GM12878 (cell line): ENCODE data around the gene RTP5. TPM values are rescaled to one million over a fixed set of nuclear protein-coding genes. Genes with fewer than 3 reads are reported as not detected.

Experiments
- ATAC-seq: fragments of 200-7000 bp; cut with Tn5 transposase; 3 replicates; pipeline ENCODE4 v1.9.1; 2020; ENCODE audit warnings: mild to moderate bottlenecking, moderate library complexity
- Bru-seq: library from RNA; stranded (reverse); fragments of 400-500 nt; gene quantifications from one replicate; lab custom pipeline; 2021; lab: Mats Ljungman, UMichigan
- BruChase-seq, 2 experiments: library from RNA; stranded (reverse); fragments of 400-500 nt; gene quantifications; one replicate each; lab custom pipeline; 2021; lab: Mats Ljungman, UMichigan
- BruUV-seq: library from RNA; stranded (reverse); fragments of 400-500 nt; replicated peaks from 2 replicates; lab custom pipeline; 2021; lab: Mats Ljungman, UMichigan
- CTCF ChIA-PET: fragments of 300-600 bp; sonication (Branson Sonifier 250); formaldehyde crosslinking; extraction: SDS; loops from one replicate; lab custom pipeline; 2021; ENCODE audit warnings: inconsistent platforms; lab: Yijun Ruan, JAX
- POLR2A ChIA-PET: fragments of 350-600 bp; formaldehyde crosslinking; extraction: SDS; loops from one replicate; lab custom pipeline; 2021; ENCODE audit warnings: inconsistent platforms; lab: Charles Lee
- RAD21 ChIA-PET: fragments of 300-600 bp; sonication (Branson Sonifier 250); formaldehyde crosslinking; loops from one replicate; lab custom pipeline; 2023; ENCODE audit warnings: antibody characterized with exemption; ENCODE audit not compliant: unreplicated experiment; lab: Charles Lee
- SMC1A ChIA-PET: fragments of 300-600 bp; sonication (Branson Sonifier 250); formaldehyde crosslinking; loops from one replicate; lab custom pipeline; 2023; ENCODE audit not compliant: unreplicated experiment, uncharacterized antibody; lab: Charles Lee
- DNase-seq: peaks from one replicate; pipeline ENCODE4 v3.0.0-alpha.2; 2011; ENCODE audit warnings: low read depth, low spot score
- FAIRE-seq: peaks from 3 replicates; lab custom pipeline; 2011; peaks lifted over from hg19 to GRCh38; lab: Jason Lieb, UNC
- H2AFZ ChIP-seq: 2 replicates; pipeline ENCODE4 v1.6.0; 2011; ENCODE audit warnings: low read depth, low read length, control low read depth; ENCODE audit not compliant: control insufficient read depth
- H3K27ac ChIP-seq: 2 replicates; pipeline ENCODE4 v1.5.1; 2011; ENCODE audit warnings: control low read depth; ENCODE audit not compliant: control insufficient read depth, insufficient read depth
- H3K27me3 ChIP-seq, 2 experiments: replicated peaks in 1 of 2; 2 replicates each; pipeline versions ENCODE4 v1.6.0 to v1.6.1; 2011; ENCODE audit warnings: low read length in 1 of 2; ENCODE audit not compliant: control insufficient read depth in 2 of 2, insufficient read depth in 2 of 2
- H3K36me3 ChIP-seq, 2 experiments: 2 replicates each; pipeline ENCODE4 v1.5.1; 2011; ENCODE audit warnings: low read length in 1 of 2; ENCODE audit not compliant: control insufficient read depth in 2 of 2, insufficient read depth in 2 of 2
- H3K4me1 ChIP-seq: 2 replicates; pipeline ENCODE4 v1.6.1; 2011; ENCODE audit warnings: mild to moderate bottlenecking, low read length, moderate library complexity, mixed read lengths; ENCODE audit not compliant: control insufficient read depth, insufficient read depth
- H3K4me2 ChIP-seq: 2 replicates; pipeline ENCODE4 v1.6.0; 2011; ENCODE audit warnings: control low read depth; ENCODE audit not compliant: control insufficient read depth, insufficient read depth
- H3K4me3 ChIP-seq: fragments of 200-600 bp; sonication (generic); 2 replicates; pipeline ENCODE4 v1.5.1; 2016
- H3K79me2 ChIP-seq: 2 replicates; pipeline ENCODE4 v1.6.0; 2011; ENCODE audit warnings: low read length; ENCODE audit not compliant: control insufficient read depth, insufficient read depth
- H3K9ac ChIP-seq: 2 replicates; pipeline ENCODE4 v1.8.0; 2011; ENCODE audit warnings: low read length, control low read depth, mixed read lengths; ENCODE audit not compliant: control insufficient read depth, insufficient read depth
- H3K9me3 ChIP-seq: replicated peaks from 3 replicates; pipeline ENCODE4 v1.5.1; 2011; ENCODE audit warnings: mild to moderate bottlenecking, low read length; ENCODE audit not compliant: control insufficient read depth, insufficient read depth
- H4K20me1 ChIP-seq: 2 replicates; pipeline ENCODE4 v1.6.0; 2011; ENCODE audit not compliant: control insufficient read depth, insufficient read depth
- BHLHE40 ChIP-seq, 2 experiments: fragments of 450-650 bp in 1 of 2; IDR thresholded peaks; 2 replicates each; pipeline ENCODE4 v1.6.1; 2011 to 2017; ENCODE audit warnings: low read depth in 2 of 2, borderline replicate concordance in 1 of 2, improper control_type of control experiment in 1 of 2, low read length in 1 of 2, mild to moderate bottlenecking in 1 of 2
- E2F8 ChIP-seq: fragments of 450-650 bp; IDR thresholded peaks from 2 replicates; pipeline ENCODE4 v1.6.1; 2018; ENCODE audit warnings: mild to moderate bottlenecking, low read depth, moderate library complexity; ENCODE audit not compliant: partially characterized antibody
- GABPA ChIP-seq: IDR thresholded peaks from 2 replicates; pipeline ENCODE4 v1.6.1; 2014; ENCODE audit warnings: antibody characterized with exemption, low read depth, mild to moderate bottlenecking, inconsistent platforms
- JUND ChIP-seq: IDR thresholded peaks from 2 replicates; pipeline ENCODE4 v1.6.1; 2012; ENCODE audit warnings: low read depth, mild to moderate bottlenecking, low read length, improper control_type of control experiment, moderate library complexity
- KAT2A ChIP-seq: conservative IDR thresholded peaks from 2 replicates; pipeline ENCODE4 v1.6.1; 2011; ENCODE audit warnings: low read depth, low read length; ENCODE audit not compliant: control insufficient read depth
- MEF2B ChIP-seq: fragments of 450-650 bp; IDR thresholded peaks from 2 replicates; pipeline ENCODE4 v1.6.1; 2018; ENCODE audit warnings: mild to moderate bottlenecking, moderate library complexity; ENCODE audit not compliant: partially characterized antibody, poor library complexity, severe bottlenecking
- SMARCA5 ChIP-seq: fragments of 450-650 bp; IDR thresholded peaks from 2 replicates; pipeline ENCODE4 v1.6.1; 2017; ENCODE audit warnings: mild to moderate bottlenecking
- SUZ12 ChIP-seq: fragments of 200-600 bp; sonication (generic); IDR thresholded peaks from one replicate; pipeline ENCODE4 v1.6.1; 2018; ENCODE audit warnings: antibody characterized with exemption, mild to moderate bottlenecking; ENCODE audit not compliant: unreplicated experiment
- TBL1XR1 ChIP-seq: IDR thresholded peaks from 2 replicates; pipeline ENCODE4 v1.6.1; 2012; ENCODE audit warnings: low read depth, low read length, improper control_type of control experiment
- TCF3 ChIP-seq: IDR thresholded peaks from 2 replicates; pipeline ENCODE4 v1.6.1; 2012; ENCODE audit warnings: low read depth, mild to moderate bottlenecking, low read length, borderline replicate concordance; ENCODE audit not compliant: insufficient read depth
- WGBS: methylation state at CpG from one replicate; pipeline ENCODE4 v1.1.6; 2016; ENCODE audit warnings: low lambda C conversion rate; ENCODE audit not compliant: insufficient replicate concordance, insufficient coverage; ENCODE audit errors: missing lambda C conversion rate; 5-methylcytosine and 5-hydroxymethylcytosine counted together
- in situ Hi-C: fragments of 300-500 bp; cut with MboI; formaldehyde crosslinking; loops from 9 replicates; pipeline ENCODE4 v1.14.3; 2018; ENCODE audit warnings: mixed read lengths
- intact Hi-C: fragments of 100-400 bp; cut with micrococcal nuclease; formaldehyde crosslinking; loops from one replicate; pipeline ENCODE4 v1.14.2; 2022; ENCODE audit not compliant: unreplicated experiment
- long read RNA-seq, 2 experiments: library from polyadenylated mRNA; unstranded; transcript quantifications; one replicate each; pipeline ENCODE4 v2.0.0, GENCODE V29; 2019 to 2020
- polyA minus RNA-seq, 3 experiments: library from RNA; depleted of rRNA, polyadenylated mRNA; stranded (reverse); fragments of >200 nt; gene quantifications; 2 replicates each; pipeline ENCODE4 v1.2.3, GENCODE V29; 2011
- polyA plus RNA-seq, 11 experiments: library from polyadenylated mRNA; depleted of rRNA in 4 of 11; unstranded in 6 of 11; stranded (reverse) in 5 of 11; fragments of >200 nt; fragmentation: Nextera tagmentation in 4 of 11; fragmentation: Illumina TruSeq in 1 of 11; extraction: Ambion mirVana in 4 of 11; extraction: Trizol in 1 of 11; gene quantifications; 1 replicate in 1 of 11; 2 replicates in 10 of 11; pipeline versions ENCODE4 v1.2.1 to v1.2.3, GENCODE V29; 2011 to 2016; ENCODE audit warnings: inconsistent platforms in 2 of 11, missing spikeins in 2 of 11, low read depth in 1 of 11
- total RNA-seq, 4 experiments: library from RNA; depleted of rRNA in 3 of 4; stranded (reverse); fragments of >200 nt in 3 of 4; fragmentation: Illumina TruSeq in 1 of 4; extraction: Trizol in 1 of 4; gene quantifications; 2 replicates each; pipeline versions ENCODE4 v1.2.1 to v1.2.3, GENCODE V29; 2013 to 2021
- TF ChIP-seq, protein P1 (sequence below): IDR thresholded peaks from 2 replicates; pipeline ENCODE4 v1.6.1; 2011; ENCODE audit warnings: low read depth, mild to moderate bottlenecking, low read length, moderate library complexity, borderline replicate concordance; ENCODE audit errors: extremely low read depth

The RTP5 gene
- total RNA-seq (2013; cell fraction: nucleolus; rRNA removed): not detected in 2 replicates
- total RNA-seq (2014; rRNA removed) (not detected in 2 replicates), total RNA-seq (2014; rRNA removed; fragmentation: Illumina TruSeq; extraction: Trizol) (not detected in 2 replicates), total RNA-seq (2021) (not detected in 2 replicates), polyA plus RNA-seq (2011; rRNA removed) (not detected in 2 replicates), polyA plus RNA-seq (2014; fragmentation: Illumina TruSeq; extraction: Trizol) (not detected in 2 replicates), polyA plus RNA-seq (2014; fragmentation: Nextera tagmentation; extraction: Ambion mirVana) (not detected), polyA plus RNA-seq (2014; rRNA removed) (0.05 TPM in 1 of 2 replicates, not detected in the other), polyA plus RNA-seq (2016; fragmentation: Nextera tagmentation; extraction: Ambion mirVana) (not detected), polyA minus RNA-seq (2011; rRNA and poly(A)+ RNA removed) (not detected in 2 replicates), Bru-seq, nascent RNA (percentile 22 among the genes with signal in this experiment), BruChase-seq, experiment 1, labeled RNA remaining after a 6-hour chase (percentile 14 among the genes with signal in this experiment), BruChase-seq, experiment 2, labeled RNA remaining after a 2-hour chase (not detected)
- not detected for polyA plus RNA-seq (2011; ENCODE audit: low read depth)
- not detected in 2 replicates for polyA plus RNA-seq (2011; cell fraction: cytosol; rRNA removed)
- polyA plus RNA-seq (2011; cell fraction: nucleus; rRNA removed): 0.07 and 0.09 TPM in 2 replicates
- 0.15 and 0.17 TPM in 2 replicates for polyA plus RNA-seq (2012)
- polyA minus RNA-seq (2011; cell fraction: cytosol; rRNA and poly(A)+ RNA removed): not detected in 2 replicates
- polyA minus RNA-seq (2011; cell fraction: nucleus; rRNA and poly(A)+ RNA removed): not detected in 2 replicates
- long read RNA-seq, experiment 1: 0 reads
- long read RNA-seq, experiment 2: 0 reads

DNA sequence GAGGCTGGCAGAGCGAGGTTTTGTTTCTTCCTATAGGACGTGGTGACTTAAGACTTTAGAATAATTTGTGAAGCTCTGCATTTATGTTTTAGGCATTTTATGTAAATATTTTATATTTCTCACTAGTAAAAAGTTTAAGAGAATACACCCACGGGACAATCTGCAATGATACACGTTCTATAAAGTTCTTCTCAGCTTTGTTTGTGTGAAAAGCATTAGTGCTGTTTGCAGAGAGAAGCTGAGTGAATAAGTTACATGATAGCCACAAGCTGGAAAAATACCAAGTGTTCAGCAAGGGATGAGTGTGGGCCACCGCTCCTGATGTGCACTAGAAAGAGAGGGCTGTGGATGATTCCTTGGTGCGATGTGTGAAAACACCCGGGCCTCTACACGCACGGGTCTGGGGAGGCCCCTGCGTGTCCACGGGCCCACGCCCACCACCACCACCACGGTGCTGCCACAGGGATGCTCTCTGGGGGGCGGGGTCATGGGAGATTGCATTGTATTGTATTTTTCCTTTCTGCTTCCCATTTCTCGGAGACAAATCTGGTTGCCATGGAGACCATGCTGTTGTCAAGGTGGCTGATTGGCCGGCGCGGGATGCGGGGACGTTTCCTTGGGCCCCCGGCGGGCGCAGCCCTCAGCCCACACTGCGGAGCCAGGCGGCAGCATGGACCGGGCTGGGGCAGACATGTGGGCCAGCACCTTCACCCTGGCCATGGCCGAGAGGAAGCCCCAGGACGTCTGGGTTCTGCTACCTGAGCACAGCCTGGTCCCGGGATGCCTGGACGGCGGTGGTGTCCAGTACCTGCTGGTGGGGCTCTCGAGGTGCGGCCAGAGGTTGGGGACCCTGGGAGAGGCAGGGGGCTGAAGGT is at the start of gene RTP5:
Gene RTP5, plus strand, starts transcription at position 643 of the 875 bp plus-strand sequence. Its CDS starts 28 bp downstream, at position 671.
- ChIA-PET SMC1A (interaction anchor here (0.6 to 1.8 kb wide), 6 partner anchors 10 to 135 kb away, joined by 3 to 6 read pairs (median 4); partner anchors contain the start of gene D2HGDH), CTCF (interaction anchor here (0.6 to 3.5 kb wide), 5 partner anchors 9 to 168 kb away, joined by 3 to 21 read pairs (median 5); partner anchors contain the start of genes D2HGDH and ING5), RAD21 (interaction anchor here (0.9 to 2.1 kb wide), 3 partner anchors 9 to 168 kb away, joined by 3 to 5 read pairs (median 3); partner anchors contain the start of gene ING5), POLR2A (interaction anchor here (0.5 to 1.5 kb wide), 5 partner anchors 9 to 96 kb away, joined by 3 to 5 read pairs (median 4); no protein-coding TSS in a partner anchor)
- Histone ChIP-seq H3K4me2 (no peak within 1 kb of the TSS), H3K79me2 (no peaks in the 10 kb centered on the region), H2AFZ (no peak within 1 kb of the TSS), H3K36me3 (no peaks in the 10 kb centered on the region), H3K27ac (no peak within 1 kb of the TSS), H3K9me3 (no peaks in the 10 kb centered on the region; the same call in none of the 3 replicates), H3K4me1 (peaks cover 4% of the 10 kb centered on the region), H3K27me3 (no peaks in the 10 kb centered on the region; a peak in 1 of 4 replicates), H3K9ac (no peak within 1 kb of the TSS), H3K4me3 (no peak within 1 kb of the TSS), H4K20me1 (peaks cover 3% of the 10 kb centered on the region; the same call in 1 of the 2 replicates)
- WGBS: 61% methylated on average over 29 of the region's 33 CpGs
- no peak for DNase-seq
- TF ChIP-seq BHLHE40 (IDR thresholded peaks at IDR 0.05; ENCODE audit: borderline replicate concordance in 1 of 2, low read depth in 2 of 2, low read length in 1 of 2) (no peak), JUND (no peak), TBL1XR1 (no peak), SUZ12 (no peak), TCF3 (no peak), GABPA (no peak), KAT2A (no peak), SMARCA5 (no peak), E2F8 (no peak), MEF2B (no peak)
- TF ChIP-seq, protein P1, sequence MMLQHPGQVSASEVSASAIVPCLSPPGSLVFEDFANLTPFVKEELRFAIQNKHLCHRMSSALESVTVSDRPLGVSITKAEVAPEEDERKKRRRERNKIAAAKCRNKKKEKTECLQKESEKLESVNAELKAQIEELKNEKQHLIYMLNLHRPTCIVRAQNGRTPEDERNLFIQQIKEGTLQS: no peak
- in situ Hi-C loops: no loop called here
- no peak for FAIRE-seq
- ATAC-seq: no peak
- no TSS peak for BruUV-seq
- intact Hi-C loops: no loop called here
